Dermis lymphatic vessel endothelial cell (primary cell): ENCODE measurements around the gene FAM25G. TPM values are rescaled to one million over a fixed set of nuclear protein-coding genes. Genes with fewer than 3 reads are reported as not detected.

Experiments used
- total RNA-seq: library from RNA; depleted of rRNA; stranded (reverse); fragments of >200 nt; gene quantifications from 2 replicates; pipeline ENCODE4 v1.2.1, GENCODE V29; 2014

FAM25G gene
- not detected in 2 replicates for total RNA-seq

GRCh38 chr10:47491600-47491999 lies at the start of gene FAM25G:
Gene FAM25G, minus strand, starts transcription at chr10:47491700. Its CDS starts 26 bp downstream, at chr10:47491674.

GRCh38 chr10:47523475-47523874 lies 32.0 kb upstream of the FAM25G start, which contains the start of gene AGAP9:
Gene AGAP9, minus strand, starts transcription at chr10:47523638. Its CDS starts 112 bp downstream, at chr10:47523526.

GRCh38 chr10:47483923-47484322 lies 7.6 kb downstream of the FAM25G start, which contains the start of gene ANXA8:
Gene ANXA8, minus strand, starts transcription at chr10:47484115. Its CDS starts 182 bp downstream, at chr10:47483933.

Other genes with a start within 250 kb of the FAM25G start
- under 0.01 and 0.33 TPM in 2 replicates for gene GDF10, start 191.5 kb downstream of the FAM25G start, total RNA-seq
- gene GDF2, start 169.2 kb downstream of the FAM25G start, total RNA-seq = not detected in 2 replicates
- gene RBP3, start 143.3 kb downstream of the FAM25G start, total RNA-seq = not detected in 2 replicates
- 0.09 TPM in 1 of 2 replicates, not detected in the other for gene ZNF488, start 107.4 kb downstream of the FAM25G start, total RNA-seq
- not detected in 2 replicates for gene ANXA8, start 7.6 kb downstream of the FAM25G start, total RNA-seq
- 1.2 and 1.5 TPM in 2 replicates for gene AGAP9, start 31.9 kb upstream of the FAM25G start, total RNA-seq